NB4 (cell line): ENCODE data around the gene SFTA2.

Source experiments
- DNase-seq: peaks from one replicate; pipeline ENCODE4 v3.0.0; 2010; ENCODE audit warnings: low read depth
- H3K4me3 ChIP-seq: one replicate; pipeline ENCODE4 v1.5.1; 2011; ENCODE audit warnings: mild to moderate bottlenecking, low read depth, low read length, moderate library complexity
- CTCF ChIP-seq: IDR thresholded peaks from one replicate; pipeline ENCODE4 v1.5.1; 2012; ENCODE audit warnings: low read depth, low read length
- MAX ChIP-seq: IDR thresholded peaks from 2 replicates; pipeline ENCODE4 v1.6.1; 2011; ENCODE audit warnings: low read depth, low read length
- MYC ChIP-seq: IDR thresholded peaks from 2 replicates; pipeline ENCODE4 v1.6.1; 2011; ENCODE audit warnings: low read depth, low read length
- POLR2A ChIP-seq: IDR thresholded peaks from 2 replicates; pipeline ENCODE4 v1.6.1; 2011; ENCODE audit warnings: mild to moderate bottlenecking; ENCODE audit not compliant: insufficient read length; ENCODE audit errors: extremely low read depth

The SFTA2 gene

GRCh38 chr6:30881392-30882203 lies 50.4 kb downstream of the SFTA2 start:
- H3K4me3 ChIP-seq: no peak overlapping the region
- no peak for DNase-seq
- TF ChIP-seq MAX: no peak
- TF ChIP-seq CTCF: no peak
- TF ChIP-seq POLR2A: no peak
- no peak for TF ChIP-seq MYC
